PC-3 (cell line): ENCODE data around the gene BCL7C.

Experiments
- CTCF ChIP-seq: fragments of 300-600 bp; sonication (generic); conservative IDR thresholded peaks from 2 replicates; pipeline ENCODE4 v1.5.1; 2017; ENCODE audit warnings: antibody characterized with exemption, low read depth, mild to moderate bottlenecking, low read length
- EZH2 ChIP-seq: fragments of 300-600 bp; sonication (generic); IDR thresholded peaks from one replicate; pipeline ENCODE4 v1.6.1; 2017; ENCODE audit warnings: antibody characterized with exemption, mild to moderate bottlenecking, low read length; ENCODE audit not compliant: unreplicated experiment

GRCh38 chr16:30926937-30927788 lies 33.3 kb upstream of the BCL7C start:
- TF ChIP-seq CTCF: no peak
- TF ChIP-seq EZH2: no peak
